Measurements from ENCODE around the gene NCOA3.

NCOA3 gene

GRCh38 chr20:47656318-47656717 lies 154.6 kb downstream of the NCOA3 start:
- ChIA-PET CTCF (no interaction called here), POLR2A (ENCODE audit: low non-redundant PET) (no interaction called here)
- DNase-seq (ENCODE audit: low spot score) = no peak
- no peak overlapping the region for H3K27ac ChIP-seq
- TF ChIP-seq CTCF (conservative IDR thresholded peaks at IDR 0.05; ENCODE audit: low read depth) = no peak

GRCh38 chr20:47659904-47660601 lies 158.4 kb downstream of the NCOA3 start:
- ChIA-PET POLR2A (ENCODE audit: low non-redundant PET) (no interaction called here), CTCF (interaction anchor here (0.6 to 1.6 kb wide), 3 partner anchors 18 to 961 kb away, joined by 3 read pairs; no protein-coding TSS in a partner anchor)
- no peak for DNase-seq (ENCODE audit: low spot score)
- peak overlapping the region; percentile 38 for H3K27ac ChIP-seq
- TF ChIP-seq CTCF (conservative IDR thresholded peaks at IDR 0.05; ENCODE audit: low read depth) = no peak

GRCh38 chr20:47660602-47660905 lies 158.9 kb downstream of the NCOA3 start:
- no peak for DNase-seq (ENCODE audit: low spot score)
- CTCF ChIA-PET = interaction anchor here (0.5 to 1.6 kb wide), 4 partner anchors 18 to 960 kb away, joined by 3 to 5 read pairs (median 3); no protein-coding TSS in a partner anchor
- peak overlapping the region; percentile 89 for H3K27ac ChIP-seq
- no peak for TF ChIP-seq CTCF (conservative IDR thresholded peaks at IDR 0.05; ENCODE audit: low read depth)
- POLR2A ChIA-PET (ENCODE audit: low non-redundant PET) = no interaction called here

- ChIA-PET CTCF (interaction anchor here (0.5 to 1.3 kb wide), 6 partner anchors 17 to 305 kb away, joined by 3 to 5 read pairs (median 4); no protein-coding TSS in a partner anchor), POLR2A (ENCODE audit: low non-redundant PET) (interaction anchor here (0.5 kb wide), 1 partner anchor 1507 kb away, joined by 4 read pairs; no protein-coding TSS in a partner anchor)
- no peak for TF ChIP-seq CTCF (conservative IDR thresholded peaks at IDR 0.05; ENCODE audit: low read depth)
- no peak for DNase-seq (ENCODE audit: low spot score)
- peak overlapping the region; percentile 89 for H3K27ac ChIP-seq
Observed at GRCh38 chr20:47660983-47661700, 159.5 kb downstream of the NCOA3 start.

- CTCF ChIA-PET = interaction anchor here (0.6 to 4.6 kb wide), 6 partner anchors 16 to 960 kb away, joined by 3 to 41 read pairs (median 4); no protein-coding TSS in a partner anchor
- POLR2A ChIA-PET (ENCODE audit: low non-redundant PET) = no interaction called here
- H3K27ac ChIP-seq = peak overlapping the region; percentile 89
- DNase-seq (ENCODE audit: low spot score) = no peak
- TF ChIP-seq CTCF (conservative IDR thresholded peaks at IDR 0.05; ENCODE audit: low read depth) = no peak
Observed at GRCh38 chr20:47661714-47662113, 160.0 kb downstream of the NCOA3 start.

- CTCF ChIA-PET = interaction anchor here (0.5 to 4.6 kb wide), 9 partner anchors 9 to 968 kb away, joined by 3 to 41 read pairs (median 3); no protein-coding TSS in a partner anchor
- no peak for TF ChIP-seq CTCF (conservative IDR thresholded peaks at IDR 0.05; ENCODE audit: low read depth)
- no peak for DNase-seq (ENCODE audit: low spot score)
- peak overlapping the region; percentile 89 for H3K27ac ChIP-seq
- POLR2A ChIA-PET (ENCODE audit: low non-redundant PET) = no interaction called here
Observed at GRCh38 chr20:47662483-47663353, 161.0 kb downstream of the NCOA3 start.
